HG03108 (cell line): Measurements from ENCODE around the gene ALPI.
"Not testable (repeated sequence)": the region's sequence is repeated elsewhere in the genome, so short reads cannot be mapped to it uniquely, and the experiment has no call there.

Experiments
- ATAC-seq: cut with Tn5 transposase; IDR thresholded peaks from one replicate; pipeline ENCODE4 v1.9.1; 2021; ENCODE audit warnings: moderate library complexity; ENCODE audit not compliant: unreplicated experiment

The ALPI gene

DNA sequence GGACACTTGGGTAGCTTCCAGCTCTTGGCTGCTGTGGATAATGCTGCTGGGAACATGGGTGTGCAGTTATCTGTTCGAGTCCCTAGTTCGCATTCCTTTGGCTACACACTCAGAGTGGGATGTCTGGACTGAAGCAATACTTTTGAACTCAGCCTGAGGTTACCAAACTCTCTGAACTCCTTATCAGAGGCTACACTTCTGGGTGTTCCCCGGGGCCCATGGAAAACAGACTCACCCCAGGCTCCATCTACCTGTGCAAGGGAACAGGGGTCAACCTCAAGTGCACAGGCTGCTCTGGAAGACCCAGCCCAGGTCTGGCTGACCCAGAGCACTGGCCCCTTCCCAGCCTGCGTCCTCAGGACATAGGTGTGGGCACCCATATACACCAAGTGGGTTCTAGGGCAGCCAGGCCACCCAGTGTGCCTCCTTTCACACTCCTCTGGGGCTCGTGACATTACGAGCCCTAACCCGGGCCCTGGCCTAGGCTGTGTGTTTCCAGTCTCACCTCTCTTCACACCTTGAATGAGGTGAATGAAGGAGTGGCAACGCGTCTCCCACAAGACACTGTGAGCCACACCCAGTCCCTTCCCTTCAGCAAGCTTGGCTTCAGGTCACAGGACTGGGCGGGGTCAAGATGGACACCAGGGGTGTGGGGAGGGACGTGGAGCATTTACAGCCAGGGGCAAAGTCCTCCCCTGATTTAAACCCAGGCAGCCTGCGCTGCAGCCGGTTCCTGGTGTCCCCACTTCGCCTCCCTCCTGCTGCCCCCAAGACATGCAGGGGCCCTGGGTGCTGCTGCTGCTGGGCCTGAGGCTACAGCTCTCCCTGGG lies at the start of gene ALPI:
Gene ALPI, plus strand, starts transcription at position 728 of the 830 bp plus-strand sequence. Its CDS starts 47 bp downstream, at position 775.
- no peak for ATAC-seq

DNA sequence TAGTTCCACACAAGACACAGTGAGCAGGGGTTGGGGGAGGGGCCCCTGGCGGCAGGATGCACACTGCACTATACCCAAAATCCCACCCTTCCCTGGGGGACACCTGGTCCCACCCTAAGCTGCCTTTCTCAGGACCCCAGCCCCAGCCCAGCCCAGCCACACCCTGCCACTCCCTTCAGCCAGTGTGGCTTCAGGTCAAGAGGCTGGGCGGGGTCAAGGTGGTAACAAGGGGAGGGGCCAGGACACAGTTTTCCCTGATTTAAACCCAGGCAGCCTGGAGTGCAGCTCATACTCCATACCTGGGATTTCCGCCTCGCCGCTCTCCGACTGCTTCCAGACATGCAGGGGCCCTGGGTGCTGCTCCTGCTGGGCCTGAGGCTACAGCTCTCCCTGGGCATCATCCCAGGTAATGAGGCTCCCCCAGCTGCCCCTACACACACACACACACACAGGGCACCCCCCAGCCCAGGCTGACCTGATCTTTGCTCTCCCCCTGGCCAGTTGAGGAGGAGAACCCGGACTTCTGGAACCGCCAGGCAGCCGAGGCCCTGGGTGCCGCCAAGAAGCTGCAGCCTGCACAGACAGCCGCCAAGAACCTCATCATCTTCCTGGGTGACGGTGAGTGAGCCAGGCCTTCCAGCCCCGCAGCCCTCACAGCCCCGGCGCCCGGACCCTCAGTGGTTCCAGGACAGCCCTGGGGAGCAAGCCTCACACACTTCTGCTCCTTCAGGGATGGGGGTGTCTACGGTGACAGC lies 49.2 kb upstream of the ALPI start, which contains the start of gene ALPG:
Gene ALPG, plus strand, starts transcription at position 289 of the 755 bp plus-strand sequence. Its CDS starts 51 bp downstream, at position 340.
- no peak for ATAC-seq

DNA sequence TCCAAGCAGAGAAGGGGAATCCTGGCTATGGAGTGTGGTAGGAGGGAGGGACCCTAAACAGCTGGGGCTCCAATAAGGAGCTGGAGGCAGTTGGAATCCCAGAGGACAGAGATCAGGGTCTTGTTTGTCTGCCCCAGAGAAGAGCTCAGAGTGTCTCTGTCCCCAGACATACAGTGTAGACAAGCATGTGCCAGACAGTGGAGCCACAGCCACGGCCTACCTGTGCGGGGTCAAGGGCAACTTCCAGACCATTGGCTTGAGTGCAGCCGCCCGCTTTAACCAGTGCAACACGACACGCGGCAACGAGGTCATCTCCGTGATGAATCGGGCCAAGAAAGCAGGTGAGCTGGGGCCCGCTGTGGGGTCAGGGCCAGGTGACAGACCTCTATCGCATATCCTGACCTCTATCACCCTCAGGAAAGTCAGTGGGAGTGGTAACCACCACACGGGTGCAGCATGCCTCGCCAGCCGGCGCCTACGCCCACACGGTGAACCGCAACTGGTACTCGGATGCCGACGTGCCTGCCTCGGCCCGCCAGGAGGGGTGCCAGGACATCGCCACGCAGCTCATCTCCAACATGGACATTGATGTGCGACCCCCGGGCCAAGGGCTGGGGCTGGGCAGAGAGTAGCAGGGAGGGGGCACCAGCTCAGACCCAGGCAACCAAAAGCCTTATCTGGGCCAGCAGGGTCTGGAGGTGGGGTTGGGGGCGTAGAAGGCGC lies 48.4 kb upstream of the ALPI start:
- not testable (repeated sequence) for ATAC-seq

DNA sequence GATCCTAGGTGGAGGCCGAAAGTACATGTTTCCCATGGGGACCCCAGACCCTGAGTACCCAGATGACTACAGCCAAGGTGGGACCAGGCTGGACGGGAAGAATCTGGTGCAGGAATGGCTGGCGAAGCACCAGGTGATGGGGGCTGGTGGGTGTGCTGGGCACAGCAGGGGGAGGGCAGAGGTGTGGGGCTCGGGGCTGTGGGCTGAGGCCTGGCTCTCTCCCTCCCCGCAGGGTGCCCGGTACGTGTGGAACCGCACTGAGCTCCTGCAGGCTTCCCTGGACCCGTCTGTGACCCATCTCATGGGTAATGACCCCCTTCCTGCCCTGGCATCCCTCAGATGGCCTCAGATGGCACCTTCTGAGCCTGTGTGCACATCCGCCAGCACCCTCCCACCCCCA lies 47.7 kb upstream of the ALPI start:
- not testable (repeated sequence) for ATAC-seq

DNA sequence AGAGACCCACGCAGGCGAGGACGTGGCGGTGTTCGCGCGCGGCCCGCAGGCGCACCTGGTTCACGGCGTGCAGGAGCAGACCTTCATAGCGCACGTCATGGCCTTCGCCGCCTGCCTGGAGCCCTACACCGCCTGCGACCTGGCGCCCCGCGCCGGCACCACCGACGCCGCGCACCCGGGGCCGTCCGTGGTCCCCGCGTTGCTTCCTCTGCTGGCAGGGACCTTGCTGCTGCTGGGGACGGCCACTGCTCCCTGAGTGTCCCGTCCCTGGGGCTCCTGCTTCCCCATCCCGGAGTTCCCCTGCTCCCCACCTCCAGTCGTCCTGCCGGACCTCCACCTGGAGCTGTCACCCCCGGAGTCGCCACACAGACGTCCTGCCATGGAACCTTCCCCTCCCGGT lies 46.3 kb upstream of the ALPI start:
- not testable (repeated sequence) for ATAC-seq

DNA sequence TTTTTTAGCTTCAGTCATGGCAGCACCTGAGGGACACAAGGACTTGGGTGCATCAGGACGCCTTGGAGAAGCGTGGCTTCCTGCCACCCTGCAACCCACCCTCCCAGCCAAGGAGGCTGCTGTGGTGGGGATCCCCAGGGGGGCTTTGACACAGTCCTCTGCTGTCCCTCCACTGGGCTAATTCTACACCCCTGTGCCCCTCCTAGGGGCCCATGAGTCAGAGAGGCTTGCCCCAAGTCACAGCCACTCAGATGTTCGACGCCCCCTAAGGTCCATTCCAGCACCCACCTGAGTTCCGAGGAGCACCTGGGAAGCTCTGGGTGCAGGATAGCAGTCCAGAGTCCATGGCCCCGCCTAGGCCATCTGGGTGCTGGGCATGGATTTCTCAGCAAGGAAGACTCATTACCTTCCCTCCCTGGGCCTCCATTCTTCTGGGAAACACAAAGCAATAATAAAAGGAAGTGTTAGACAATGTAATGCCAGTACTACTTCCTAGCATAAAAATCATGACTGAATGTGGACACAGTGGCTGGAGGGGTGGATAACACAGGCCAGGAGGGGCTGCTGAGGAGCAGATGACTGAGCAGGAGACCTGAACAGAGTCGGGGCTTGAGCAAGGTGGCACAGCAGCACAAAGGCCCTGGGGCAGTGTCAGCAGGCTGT lies 45.6 kb upstream of the ALPI start:
- no peak for ATAC-seq

DNA sequence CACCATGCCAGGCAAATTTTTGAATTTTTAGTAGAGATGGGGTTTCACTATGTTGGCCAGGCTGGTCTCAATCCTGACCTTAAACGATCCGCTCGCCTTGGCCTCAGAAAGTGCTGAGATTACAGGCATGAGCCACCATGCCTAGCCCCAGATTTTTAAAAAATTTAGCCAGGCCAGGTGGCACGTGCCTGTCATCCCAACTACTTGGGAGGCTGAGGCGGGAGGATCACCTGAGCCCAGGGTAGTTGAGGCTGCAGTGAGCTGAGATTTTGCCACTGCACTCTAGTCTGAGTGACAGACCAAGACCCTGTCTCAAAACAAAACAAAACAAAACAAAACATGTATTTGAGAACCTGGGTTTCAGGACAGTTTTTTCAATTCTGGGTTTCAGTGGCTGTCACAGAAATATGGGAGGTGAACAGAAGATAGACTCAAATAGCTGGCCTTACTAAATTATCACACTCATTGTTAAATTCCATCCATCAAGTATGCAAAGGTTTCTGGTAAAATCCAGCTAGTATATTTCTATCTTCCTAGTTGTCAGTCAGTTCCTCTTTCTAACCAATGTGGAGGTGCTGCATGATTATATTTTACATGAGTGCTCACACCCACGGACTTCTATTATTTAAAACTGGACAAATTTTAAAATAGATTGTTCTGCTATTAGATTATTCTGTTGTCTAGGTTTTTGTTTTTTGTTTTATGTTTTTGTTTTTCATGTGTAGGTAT lies 43.9 kb upstream of the ALPI start:
- no peak for ATAC-seq

DNA sequence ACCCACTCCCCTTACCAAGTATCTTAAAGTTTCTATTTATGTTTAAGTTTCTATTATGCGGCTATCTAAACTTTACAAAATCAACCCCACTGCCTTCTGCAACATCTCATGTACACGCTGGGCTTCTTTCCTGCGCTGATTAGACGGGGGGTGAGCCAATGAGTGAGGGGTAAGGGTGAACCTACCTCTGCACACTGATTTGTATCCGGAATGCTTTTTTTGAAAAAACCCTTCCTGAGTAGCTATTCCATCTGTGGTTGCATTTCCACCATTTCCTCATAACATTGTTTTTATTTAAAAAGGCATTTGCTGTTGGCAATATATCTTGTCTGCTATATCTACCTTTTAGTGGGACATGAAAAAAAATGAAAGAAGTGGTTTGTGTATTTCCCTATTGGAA lies 43.0 kb upstream of the ALPI start:
- no peak for ATAC-seq

DNA sequence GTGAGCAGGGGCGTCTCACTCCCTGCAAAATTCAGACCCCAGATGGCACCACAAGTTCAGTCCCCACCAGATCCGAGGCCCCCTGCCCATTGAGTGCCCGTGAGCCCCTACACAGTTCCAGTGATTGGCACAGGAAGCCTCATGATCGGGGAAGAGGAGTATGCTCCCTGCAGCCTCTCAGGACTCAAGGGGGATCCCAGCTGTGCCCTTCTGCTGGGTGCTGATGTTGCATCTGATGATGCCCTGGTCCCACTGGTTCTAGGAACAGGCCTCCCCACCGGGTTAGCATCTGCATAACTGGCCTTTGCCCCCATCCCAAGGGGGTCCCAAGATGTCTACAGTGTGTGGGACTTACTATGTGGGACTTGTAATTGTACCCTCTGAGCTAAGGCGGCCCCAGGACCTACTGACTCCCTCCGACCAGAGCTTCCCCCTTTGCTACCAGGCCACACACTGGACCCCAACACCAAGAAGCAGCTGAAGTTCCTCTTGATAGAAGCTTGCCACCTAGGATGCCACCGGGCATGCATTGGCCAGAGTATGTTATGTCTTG lies 40.7 kb upstream of the ALPI start:
- ATAC-seq, result no peak

DNA sequence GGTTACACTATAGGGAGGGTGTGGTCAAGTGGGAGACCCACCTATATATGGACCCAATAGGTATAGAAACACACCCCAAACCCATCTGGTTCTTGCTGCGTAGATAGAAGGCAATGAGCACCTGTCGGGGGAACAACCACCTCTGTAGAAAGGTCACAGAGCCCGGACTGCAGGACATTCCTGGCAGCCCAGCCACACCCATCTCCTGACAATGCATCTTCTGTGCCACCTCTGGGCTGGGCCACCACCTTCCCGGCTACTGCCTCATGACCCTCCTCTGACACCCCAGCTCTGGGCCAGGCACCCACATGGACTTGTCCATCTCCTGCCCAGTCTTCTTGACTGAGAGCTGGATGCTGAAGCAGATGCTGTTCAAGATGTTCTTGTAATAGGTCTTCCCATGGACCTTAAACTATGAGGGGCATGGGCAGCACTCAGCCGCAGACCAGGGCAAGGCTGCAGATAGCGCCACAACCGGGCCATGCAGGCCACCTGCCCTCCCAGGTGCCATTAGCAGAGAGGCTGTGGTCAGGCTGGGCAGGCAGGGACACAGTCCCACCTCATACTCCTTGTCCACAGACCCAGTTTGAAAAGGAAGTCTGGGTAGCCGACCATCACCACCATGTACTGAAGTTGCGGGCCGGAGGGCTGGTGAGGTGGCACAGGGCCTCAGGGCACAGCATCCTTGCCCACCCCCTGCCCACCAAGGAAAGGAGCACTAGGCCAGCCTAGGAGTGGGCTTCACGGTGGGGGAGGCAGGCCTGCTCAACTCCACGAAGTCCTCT lies 40.0 kb upstream of the ALPI start:
- ATAC-seq, result no peak

DNA sequence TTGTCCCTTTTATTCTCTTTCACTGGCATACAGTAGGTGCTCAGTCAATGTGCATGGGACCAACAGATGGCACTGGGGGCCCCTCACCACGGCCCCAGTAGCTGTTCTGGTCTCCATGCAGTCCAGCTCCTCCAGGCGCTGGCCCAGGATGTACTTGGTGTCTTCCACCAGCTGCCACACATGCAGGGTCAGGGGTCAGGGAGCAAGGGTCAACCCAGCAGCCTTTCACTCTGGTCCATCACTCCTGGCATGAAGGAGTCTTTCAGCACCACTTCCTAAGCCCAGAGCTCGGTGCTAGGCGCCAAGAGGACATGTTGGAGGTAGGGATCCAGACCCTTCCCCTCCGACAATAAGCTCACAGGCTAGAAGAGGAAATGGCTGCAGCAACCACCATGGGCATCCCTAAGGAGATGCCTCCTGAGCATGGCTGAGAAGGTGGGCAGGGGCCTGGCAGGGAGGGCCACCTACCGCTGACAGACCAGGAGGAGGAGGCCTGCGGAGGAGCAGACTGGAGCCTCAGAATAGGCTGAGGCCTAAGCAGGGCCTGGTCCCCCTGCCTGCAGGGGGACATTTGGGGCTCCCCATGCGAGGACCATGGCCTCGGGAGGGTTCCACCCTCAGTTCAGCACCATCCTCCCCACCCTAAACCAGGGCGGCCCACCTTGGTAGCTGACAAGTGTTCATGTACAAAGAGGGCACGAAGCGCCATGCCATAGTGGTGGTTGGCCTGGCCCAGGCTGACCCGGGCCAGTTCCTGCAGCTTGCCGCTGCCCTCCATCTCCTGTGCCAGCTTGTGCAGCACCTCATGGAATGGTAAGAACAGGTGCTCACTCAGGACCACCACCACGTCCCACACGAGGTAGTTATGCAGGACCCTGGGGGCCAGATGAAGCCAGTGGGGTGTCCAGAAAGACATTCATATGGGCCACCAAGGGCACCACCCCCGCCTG lies 39.2 kb upstream of the ALPI start:
- no peak for ATAC-seq

DNA sequence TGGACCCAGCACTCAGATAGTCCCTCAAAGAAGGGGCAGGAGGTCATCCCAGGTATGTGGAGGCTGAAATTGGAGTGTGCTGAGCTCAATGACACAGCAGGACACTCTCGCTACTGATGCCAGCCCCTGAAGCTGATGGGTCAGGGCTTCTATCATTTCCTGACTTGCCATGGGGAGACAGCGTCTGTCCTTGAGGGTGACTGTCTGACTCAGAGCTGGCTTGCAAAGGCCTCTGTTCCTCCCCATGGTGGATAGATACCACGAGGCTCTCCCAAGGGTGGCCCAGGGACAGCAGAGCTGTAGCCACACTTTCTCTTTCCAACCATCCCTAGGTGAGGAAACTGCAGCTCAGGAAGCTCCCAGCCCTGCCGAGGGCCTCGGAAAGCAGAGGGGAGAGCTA lies 38.5 kb upstream of the ALPI start:
- ATAC-seq, result no peak

DNA sequence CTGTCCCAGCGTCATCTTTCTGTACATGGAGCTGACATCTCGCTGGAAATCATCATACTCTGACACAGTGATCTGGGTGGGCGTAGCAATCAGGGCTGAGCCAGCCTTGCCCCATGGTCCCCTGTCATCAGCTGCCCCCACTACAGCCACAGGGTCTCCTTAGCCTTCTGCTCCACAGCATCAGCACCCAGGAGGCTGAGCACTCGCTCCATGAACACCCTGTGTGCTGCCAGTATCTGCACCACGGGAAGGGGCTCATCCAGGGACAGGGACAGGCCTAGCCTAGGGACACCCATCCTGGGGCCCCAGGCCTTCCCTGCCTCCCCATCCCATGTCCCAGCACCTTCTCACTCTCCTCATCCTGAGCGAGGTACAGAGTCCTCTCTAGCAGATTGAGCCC lies 37.9 kb upstream of the ALPI start:
- no peak for ATAC-seq

DNA sequence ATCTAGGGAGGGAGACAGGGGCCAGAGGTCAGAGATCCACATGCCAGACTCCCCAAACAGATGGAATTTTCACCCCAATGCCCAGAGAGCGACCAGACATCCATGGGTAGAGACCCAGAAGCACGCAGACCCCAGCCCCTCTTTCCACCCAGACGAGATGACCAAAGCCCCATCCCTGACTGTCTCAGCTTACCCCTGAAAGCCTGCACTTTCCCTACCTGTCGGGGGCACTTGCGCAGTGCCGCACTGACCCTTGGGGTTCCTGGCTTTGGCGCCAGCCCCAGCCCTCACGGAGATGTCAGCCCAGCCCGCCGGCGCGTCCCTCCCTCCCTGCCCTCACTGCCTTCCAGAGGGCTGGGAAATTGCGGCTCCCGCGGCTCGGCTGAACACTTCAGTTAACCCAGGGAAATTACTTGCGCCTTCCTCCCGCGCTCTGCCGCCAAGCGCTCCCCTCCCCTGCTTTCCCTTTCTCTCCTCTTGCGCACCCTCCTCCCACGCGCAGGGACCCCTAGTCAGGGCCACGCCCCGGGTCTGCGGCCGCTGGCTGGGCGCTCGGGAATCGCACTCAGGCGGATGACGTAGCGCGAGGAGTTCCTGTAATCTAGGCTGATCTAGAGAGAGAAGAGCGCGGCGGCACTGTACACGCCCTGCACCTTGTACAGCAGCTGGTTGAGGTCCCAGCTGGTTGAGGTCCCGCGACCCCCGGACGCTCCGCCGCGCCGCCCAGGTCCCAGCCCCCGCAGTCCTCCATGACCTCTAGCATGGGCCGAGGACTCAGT lies 37.3 kb upstream of the ALPI start:
- no peak for ATAC-seq

DNA sequence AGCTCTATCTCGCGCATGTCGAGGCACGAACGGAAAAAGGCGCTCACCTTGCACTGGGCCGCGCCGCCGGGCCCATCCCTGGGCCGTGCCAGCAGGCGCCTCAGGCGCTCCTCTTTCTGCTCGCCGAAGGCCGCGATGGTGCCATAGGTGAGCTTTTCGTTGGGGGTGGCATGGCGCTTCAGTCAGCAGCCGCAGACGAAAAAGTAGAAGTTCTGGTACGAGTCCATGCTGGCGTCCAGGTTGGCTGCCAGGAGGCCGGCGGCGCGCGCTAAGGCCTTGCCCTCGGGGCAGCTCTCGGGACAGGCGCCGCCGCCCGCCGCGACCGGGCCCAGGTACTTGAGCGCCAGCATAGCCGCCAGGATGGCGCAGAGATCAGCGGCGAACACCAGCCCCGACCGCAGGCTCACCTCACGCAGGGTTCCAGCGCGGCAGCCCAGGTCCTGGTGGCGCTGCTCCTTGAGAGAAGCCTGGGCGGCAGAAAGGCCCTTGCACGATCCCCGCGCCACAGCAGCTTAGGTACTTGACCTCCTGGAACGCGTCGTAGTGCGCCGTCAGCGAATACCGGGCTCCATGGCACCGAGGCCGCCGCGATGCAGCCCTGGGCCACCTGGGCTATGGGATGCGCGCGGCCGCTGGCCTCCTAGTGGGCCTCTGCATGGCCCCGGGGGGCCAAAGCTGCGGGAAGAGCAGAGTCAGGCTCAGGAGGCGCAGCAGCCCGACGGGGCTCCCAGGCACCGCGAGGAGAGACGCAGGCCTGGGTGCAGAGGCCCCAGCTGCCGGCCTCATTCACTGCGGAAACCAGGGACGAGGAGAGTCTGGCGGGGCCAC lies 36.5 kb upstream of the ALPI start:
- ATAC-seq, result no peak

DNA sequence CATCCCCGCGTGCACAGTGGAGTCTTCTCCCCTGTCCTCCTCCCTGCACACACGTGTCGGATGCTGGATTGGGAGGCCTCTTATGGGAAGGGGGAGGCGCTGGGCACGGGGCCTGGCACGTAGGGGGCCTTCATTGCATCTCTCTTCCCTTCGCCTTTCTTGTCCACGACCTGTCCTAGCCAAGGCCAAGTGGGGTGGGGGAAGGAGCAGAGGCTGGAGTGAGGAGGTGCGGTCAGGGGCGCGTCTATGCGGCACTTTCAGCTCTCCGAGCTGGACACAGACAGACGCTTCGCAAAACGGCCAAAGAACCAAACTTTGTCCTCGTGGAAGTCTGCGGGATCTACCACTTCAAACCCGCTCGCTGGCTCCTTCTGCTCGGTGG lies 35.9 kb upstream of the ALPI start:
- ATAC-seq, result no peak
